ENCODE measurements around the gene CNIH2.

GRCh38 chr11:66239511-66239910, 38.5 kb upstream of the CNIH2 start:
- TF ChIP-seq CTCF (IDR thresholded peaks at IDR 0.05) (no peak), POLR2A (IDR thresholded peaks at IDR 0.05) (no peak)
